ENCODE measurements around the gene NTN1. TPM values are rescaled to one million over a fixed set of nuclear protein-coding genes. Genes with fewer than 3 reads are reported as not detected.
A peak's percentile ranks its signal among the peaks of the same experiment; 100 is the strongest.

The NTN1 gene
- total RNA-seq, 1 donor from 2014 or later, result 11.5 TPM

GRCh38 chr17:9116861-9117568 lies 95.7 kb downstream of the NTN1 start:
- DNase-seq (ENCODE audit: low spot score) (no peak), ATAC-seq (no peak)

GRCh38 chr17:9120471-9120870 lies 99.2 kb downstream of the NTN1 start:
- peak; percentile 21 for ATAC-seq
- DNase-seq (ENCODE audit: low spot score), result no peak

- ATAC-seq, result no peak
- DNase-seq (ENCODE audit: low spot score), result no peak
These were observed 100.0 kb downstream of the NTN1 start for GRCh38 chr17:9121186-9121820.

GRCh38 chr17:9123594-9124553 lies 102.6 kb downstream of the NTN1 start:
- no peak for ATAC-seq
- DNase-seq (ENCODE audit: low spot score), result no peak

- no peak for DNase-seq (ENCODE audit: low spot score)
- ATAC-seq, result no peak
These were observed 103.2 kb downstream of the NTN1 start for GRCh38 chr17:9124554-9124935.

- ATAC-seq (no peak), DNase-seq (ENCODE audit: low spot score) (no peak)
These were observed 104.4 kb downstream of the NTN1 start for GRCh38 chr17:9125722-9126121.

- ATAC-seq (no peak), DNase-seq (ENCODE audit: low spot score) (no peak)
These were observed 106.0 kb downstream of the NTN1 start for GRCh38 chr17:9127340-9127739.

GRCh38 chr17:9131371-9131770 lies 110.1 kb downstream of the NTN1 start:
- ATAC-seq (no peak), DNase-seq (ENCODE audit: low spot score) (no peak)

- DNase-seq (ENCODE audit: low spot score) (no peak), ATAC-seq (no peak)
These were observed 111.0 kb downstream of the NTN1 start for GRCh38 chr17:9132291-9132690.

- DNase-seq (ENCODE audit: low spot score) (no peak), ATAC-seq (peak; percentile 18)
These were observed 111.8 kb downstream of the NTN1 start for GRCh38 chr17:9132944-9133610.

GRCh38 chr17:9138161-9138717 lies 116.9 kb downstream of the NTN1 start:
- ATAC-seq, result no peak
- no peak for DNase-seq (ENCODE audit: low spot score)

GRCh38 chr17:9139695-9140094 lies 118.4 kb downstream of the NTN1 start:
- no peak for ATAC-seq

GRCh38 chr17:9140550-9141424 lies 119.5 kb downstream of the NTN1 start:
- DNase-seq (ENCODE audit: low spot score), result no peak
- ATAC-seq, result peak; percentile 87

More at GRCh38 chr17:9139695-9140094, 118.4 kb downstream of the NTN1 start:
- DNase-seq (ENCODE audit: low spot score), result no peak

GRCh38 chr17:9141425-9141753 lies 120.1 kb downstream of the NTN1 start:
- ATAC-seq, result no peak

GRCh38 chr17:9142772-9143494 lies 121.6 kb downstream of the NTN1 start:
- no peak for DNase-seq (ENCODE audit: low spot score)
- ATAC-seq, result no peak

More at GRCh38 chr17:9141425-9141753, 120.1 kb downstream of the NTN1 start:
- DNase-seq (ENCODE audit: low spot score), result no peak

GRCh38 chr17:9144502-9145249 lies 123.4 kb downstream of the NTN1 start:
- ATAC-seq (no peak), DNase-seq (ENCODE audit: low spot score) (no peak)

GRCh38 chr17:9146064-9146463 lies 124.8 kb downstream of the NTN1 start:
- DNase-seq (ENCODE audit: low spot score), result no peak
- no peak for ATAC-seq

- ATAC-seq, result no peak
These were observed 127.7 kb downstream of the NTN1 start for GRCh38 chr17:9148905-9149525.

More at GRCh38 chr17:9148905-9149525, 127.7 kb downstream of the NTN1 start:
- DNase-seq (ENCODE audit: low spot score), result no peak
